ENCODE results near the gene PM20D1.
"Not testable (repeated sequence)": the region's sequence is repeated elsewhere in the genome, so short reads cannot be mapped to it uniquely, and the experiment has no call there.

Gene PM20D1

DNA sequence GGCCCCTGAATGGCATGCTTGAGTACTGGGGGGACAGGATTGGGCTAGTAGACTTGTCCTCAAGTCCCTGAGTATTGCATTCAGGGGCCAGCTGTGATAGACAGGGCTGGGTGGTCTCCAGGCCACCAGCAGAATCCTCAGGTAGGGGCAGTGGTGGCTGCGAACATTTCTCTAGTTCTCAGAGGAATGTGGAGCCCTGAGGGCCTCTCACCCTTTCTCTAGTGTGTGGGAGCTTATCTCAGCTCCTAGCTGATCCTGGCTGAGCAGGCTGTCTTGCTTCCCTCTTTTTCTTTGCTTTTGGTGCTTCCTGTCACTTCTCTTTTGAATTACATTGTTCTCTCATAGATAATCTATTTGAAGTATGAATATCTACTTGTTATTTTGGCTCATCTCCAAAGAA, 30.0 kb upstream of the PM20D1 start:
- H3K4me3 ChIP-seq (ENCODE audit: low read length): no peak overlapping the region

DNA sequence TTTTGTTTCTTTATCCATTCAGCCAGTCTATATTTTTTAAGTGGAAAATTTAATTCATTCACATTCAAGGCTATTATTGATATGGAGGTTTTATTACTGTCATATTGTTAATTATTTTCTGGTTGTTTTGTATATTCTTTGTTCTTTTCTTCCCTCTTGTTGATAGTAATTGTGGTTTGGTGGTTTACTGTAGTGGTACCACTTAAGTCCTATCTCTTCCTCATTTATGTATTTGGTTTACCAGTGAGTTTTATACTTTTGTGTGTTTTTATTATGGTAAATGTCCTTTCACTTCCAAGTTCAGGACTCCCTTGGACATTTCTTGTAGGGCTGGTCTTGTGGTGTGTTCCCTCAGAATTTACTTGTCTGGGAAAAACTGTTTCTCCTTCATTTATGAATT, 28.1 kb upstream of the PM20D1 start:
- no peak for DNase-seq (ENCODE audit: low read depth)
- TF ChIP-seq, protein P1, sequence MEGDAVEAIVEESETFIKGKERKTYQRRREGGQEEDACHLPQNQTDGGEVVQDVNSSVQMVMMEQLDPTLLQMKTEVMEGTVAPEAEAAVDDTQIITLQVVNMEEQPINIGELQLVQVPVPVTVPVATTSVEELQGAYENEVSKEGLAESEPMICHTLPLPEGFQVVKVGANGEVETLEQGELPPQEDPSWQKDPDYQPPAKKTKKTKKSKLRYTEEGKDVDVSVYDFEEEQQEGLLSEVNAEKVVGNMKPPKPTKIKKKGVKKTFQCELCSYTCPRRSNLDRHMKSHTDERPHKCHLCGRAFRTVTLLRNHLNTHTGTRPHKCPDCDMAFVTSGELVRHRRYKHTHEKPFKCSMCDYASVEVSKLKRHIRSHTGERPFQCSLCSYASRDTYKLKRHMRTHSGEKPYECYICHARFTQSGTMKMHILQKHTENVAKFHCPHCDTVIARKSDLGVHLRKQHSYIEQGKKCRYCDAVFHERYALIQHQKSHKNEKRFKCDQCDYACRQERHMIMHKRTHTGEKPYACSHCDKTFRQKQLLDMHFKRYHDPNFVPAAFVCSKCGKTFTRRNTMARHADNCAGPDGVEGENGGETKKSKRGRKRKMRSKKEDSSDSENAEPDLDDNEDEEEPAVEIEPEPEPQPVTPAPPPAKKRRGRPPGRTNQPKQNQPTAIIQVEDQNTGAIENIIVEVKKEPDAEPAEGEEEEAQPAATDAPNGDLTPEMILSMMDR (IDR thresholded peaks at IDR 0.05; ENCODE audit: insufficient read depth, low read depth, low read length, missing control alignments): no peak
- no peak overlapping the region for H3K4me3 ChIP-seq (ENCODE audit: low read length)

More for the DNA sequence above, 30.0 kb upstream of the PM20D1 start:
- no peak for DNase-seq (ENCODE audit: low read depth)
- TF ChIP-seq, protein P1 (IDR thresholded peaks at IDR 0.05; ENCODE audit: insufficient read depth, low read depth, low read length, missing control alignments): no peak

DNA sequence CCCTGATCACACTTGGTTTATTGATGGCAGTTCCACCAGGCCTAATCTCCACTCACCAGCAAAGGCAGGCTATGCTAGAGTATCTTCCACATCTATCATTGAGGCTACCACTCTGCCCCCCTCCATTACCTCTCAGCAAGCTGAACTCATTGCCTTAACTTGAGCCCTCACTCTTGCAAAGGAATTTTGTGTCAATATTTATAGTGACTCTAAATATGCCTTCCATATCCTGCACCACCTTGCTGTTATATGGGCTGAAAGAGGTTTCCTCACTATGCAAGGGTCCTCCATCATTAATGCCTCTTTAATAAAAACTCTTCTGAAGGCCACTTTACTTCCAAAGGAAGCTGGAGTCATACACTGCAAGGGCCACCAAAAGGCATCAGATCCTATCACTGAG, 23.2 kb upstream of the PM20D1 start:
- not testable (repeated sequence) for H3K4me3 ChIP-seq (ENCODE audit: low read length); DNase-seq (ENCODE audit: low read depth)

DNA sequence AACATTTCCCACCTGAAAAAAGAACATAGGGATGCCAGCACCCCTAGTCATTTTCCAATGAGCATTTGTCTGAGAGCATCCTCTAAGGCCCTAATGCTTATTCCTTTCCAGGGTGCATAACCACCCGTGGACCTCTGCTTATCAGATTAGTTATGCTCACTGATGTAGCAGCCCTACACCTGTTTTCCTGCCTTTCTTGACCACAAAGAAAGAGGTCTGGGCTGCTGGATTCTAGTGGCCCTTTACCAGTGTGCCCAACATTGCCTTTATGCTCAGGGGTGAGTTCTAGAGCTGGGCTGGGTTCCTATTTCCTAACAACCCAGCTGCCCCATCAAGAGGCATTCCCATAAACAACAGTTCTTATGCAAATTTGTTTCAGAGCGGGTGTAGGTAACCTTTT, 20.3 kb upstream of the PM20D1 start:
- no peak overlapping the region for H3K4me3 ChIP-seq (ENCODE audit: low read length)
- TF ChIP-seq, protein P1 (IDR thresholded peaks at IDR 0.05; ENCODE audit: insufficient read depth, low read depth, low read length, missing control alignments): no peak
- DNase-seq (ENCODE audit: low read depth): no peak

DNA sequence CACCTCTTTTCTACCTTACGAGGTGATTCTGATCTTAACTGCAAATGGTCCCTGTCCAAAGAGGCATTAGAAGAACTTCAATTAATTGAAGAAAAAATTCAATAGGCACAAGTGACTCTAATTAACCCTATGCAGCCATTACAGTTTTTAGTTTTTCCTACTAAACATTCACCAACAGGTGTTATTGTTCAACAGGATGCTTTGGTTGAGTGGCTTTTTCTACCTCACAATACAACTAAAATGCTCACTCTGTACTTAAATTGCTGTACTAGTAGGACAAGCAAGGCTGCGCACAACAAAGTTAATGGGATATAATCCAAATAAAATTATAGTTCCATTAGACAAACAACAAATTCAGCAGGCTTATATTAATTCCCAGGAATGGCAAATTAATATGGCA, 11.6 kb upstream of the PM20D1 start:
- DNase-seq (ENCODE audit: low read depth): no peak
- no peak overlapping the region for H3K4me3 ChIP-seq (ENCODE audit: low read length)
- TF ChIP-seq, protein P1 (IDR thresholded peaks at IDR 0.05; ENCODE audit: insufficient read depth, low read depth, low read length, missing control alignments): no peak

DNA sequence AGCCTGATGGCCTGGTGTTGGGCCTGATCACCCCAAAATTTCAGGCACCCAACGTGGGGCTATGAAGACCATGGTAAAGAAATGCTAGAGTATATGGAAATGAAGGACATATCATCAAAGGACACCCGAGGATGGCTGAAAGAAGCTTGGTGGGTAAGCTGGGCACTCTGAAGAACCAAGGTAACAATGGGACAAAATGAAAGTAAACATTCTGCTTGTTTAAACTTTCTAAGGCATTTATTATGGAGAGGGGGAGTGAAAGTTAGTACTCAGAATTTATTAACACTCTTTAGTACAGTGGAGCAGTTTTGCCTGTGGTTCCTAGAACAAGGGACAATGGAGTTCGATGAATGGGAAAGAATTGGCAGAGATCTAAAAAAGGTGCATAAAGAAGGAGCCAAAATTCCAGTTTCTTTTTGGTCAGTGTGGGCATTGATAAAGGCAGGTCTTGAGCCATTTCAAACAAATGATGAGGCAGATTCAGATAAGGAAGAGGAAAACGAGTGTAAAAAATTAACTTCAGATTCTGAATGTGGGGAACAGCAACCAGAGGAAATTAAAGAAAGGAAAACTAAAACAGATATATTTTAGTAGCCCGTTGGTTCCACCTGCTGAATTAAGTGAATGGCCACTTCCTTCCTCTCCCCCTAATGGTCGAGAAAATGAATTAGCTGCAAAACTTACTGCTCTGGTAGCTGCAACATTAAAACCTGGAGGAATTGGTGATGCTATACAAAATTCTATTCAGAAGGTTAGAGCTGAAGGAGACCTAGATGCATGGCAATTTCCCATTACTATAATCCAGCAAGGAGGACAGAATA, 8.4 kb upstream of the PM20D1 start:
- no peak for DNase-seq (ENCODE audit: low read depth)
- TF ChIP-seq, protein P1 (IDR thresholded peaks at IDR 0.05; ENCODE audit: insufficient read depth, low read depth, low read length, missing control alignments): no peak
- no peak overlapping the region for H3K4me3 ChIP-seq (ENCODE audit: low read length)

DNA sequence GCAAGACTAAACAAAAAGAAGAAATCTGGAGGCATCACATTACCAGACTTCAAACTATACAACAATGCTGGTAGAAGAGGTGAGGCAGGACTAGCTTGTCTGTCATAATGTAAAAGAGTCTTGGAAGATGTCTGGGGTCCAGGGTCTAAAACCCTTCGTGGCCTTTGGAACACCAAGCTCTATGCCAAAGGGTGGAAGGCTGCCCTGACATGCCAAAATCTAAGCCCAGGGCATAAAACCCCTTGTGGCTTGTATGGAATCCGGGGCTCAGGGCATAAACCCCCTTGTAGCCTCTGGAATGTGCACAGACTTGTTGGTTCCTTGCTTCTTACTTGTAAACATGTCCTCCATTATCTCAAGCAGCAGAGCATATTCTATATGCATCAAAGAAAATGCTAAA, 7.6 kb upstream of the PM20D1 start:
- H3K4me3 ChIP-seq (ENCODE audit: low read length); DNase-seq (ENCODE audit: low read depth): not testable (repeated sequence)

DNA sequence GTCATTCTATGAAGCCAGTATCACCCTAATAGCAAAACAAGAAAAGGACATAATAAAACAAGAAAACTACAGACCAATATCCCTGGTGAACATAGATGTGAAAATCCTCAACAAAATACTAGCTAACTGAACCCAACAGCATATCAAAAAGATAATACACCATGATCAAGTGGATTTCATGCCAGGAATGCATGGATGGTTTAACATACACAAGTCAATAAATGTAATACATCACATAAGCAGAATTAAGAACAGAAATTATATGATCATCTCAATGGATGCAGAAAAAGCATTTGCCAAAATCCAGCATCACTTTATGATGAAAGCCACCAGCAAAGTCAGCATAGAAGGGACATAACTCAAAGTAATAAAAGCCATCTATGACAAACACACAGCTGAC, 6.5 kb upstream of the PM20D1 start:
- TF ChIP-seq, protein P1 (IDR thresholded peaks at IDR 0.05; ENCODE audit: insufficient read depth, low read depth, low read length, missing control alignments): no peak
- no peak for DNase-seq (ENCODE audit: low read depth)
- no peak overlapping the region for H3K4me3 ChIP-seq (ENCODE audit: low read length)
